Uterus (tissue), 2 donors: Measurements from ENCODE around the gene TRIM34.

Source experiments
- CTCF ChIP-seq, 4 experiments: fragments of 200-600 bp in 2 of 4; fragments of 450-650 bp in 2 of 4; sonication (generic) in 2 of 4; IDR thresholded peaks; one replicate each; pipeline ENCODE4 v1.5.1; 2016 to 2019; ENCODE audit warnings: antibody characterized with exemption in 4 of 4, mild to moderate bottlenecking in 2 of 4, moderate library complexity in 1 of 4
- POLR2A ChIP-seq, 2 donors: fragments of 450-650 bp; IDR thresholded peaks; one replicate each; pipeline ENCODE4 v1.6.1; 2016; ENCODE audit warnings: antibody characterized with exemption in 2 of 2, mild to moderate bottlenecking in 1 of 2, moderate library complexity in 1 of 2

- TF ChIP-seq CTCF (IDR thresholded peaks at IDR 0.05) (no peak), POLR2A (IDR thresholded peaks at IDR 0.05) (no peak)
Measured at GRCh38 chr11:5596607-5597201, 28.1 kb upstream of the TRIM34 start, which contains the start of gene TRIM6.
